Activated B cell treated with CpG ODN at 0.5 μM for 24 hours (primary cell): Measurements from ENCODE around the gene CASTOR1. TPM values are rescaled to one million over a fixed set of nuclear protein-coding genes. Genes with fewer than 3 reads are reported as not detected.

Experiments
- ATAC-seq: fragments of 200-7000 bp; cut with Tn5 transposase; one replicate; pipeline ENCODE4 v1.10.0; 2021; ENCODE audit warnings: low read depth, mild to moderate bottlenecking, moderate library complexity
- CTCF ChIA-PET: fragments of 350-600 bp; sonication (Branson Sonifier 250); formaldehyde crosslinking; loops from one replicate; lab custom pipeline; 2021; ENCODE audit warnings: antibody characterized with exemption; lab: Charles Lee
- POLR2A ChIA-PET: fragments of 350-600 bp; sonication (Branson Sonifier 250); formaldehyde crosslinking; loops from one replicate; lab custom pipeline; 2021; ENCODE audit warnings: antibody characterized with exemption; lab: Charles Lee
- DNase-seq: peaks from one replicate; pipeline ENCODE4 v3.0.0; 2022
- H3K27ac Mint-ChIP-seq: one replicate; pipeline ENCODE4 v1.8.0; 2020; ENCODE audit warnings: mixed read lengths
- H3K27me3 Mint-ChIP-seq: one replicate; pipeline ENCODE4 v1.8.0; 2021; ENCODE audit warnings: mixed read lengths
- H3K36me3 Mint-ChIP-seq: one replicate; pipeline ENCODE4 v1.8.0; 2021; ENCODE audit warnings: low read depth, mixed read lengths
- H3K4me1 Mint-ChIP-seq: one replicate; pipeline ENCODE4 v1.8.0; 2021; ENCODE audit warnings: mixed read lengths
- H3K4me3 Mint-ChIP-seq: one replicate; pipeline ENCODE4 v1.8.0; 2020; ENCODE audit warnings: mild to moderate bottlenecking, mixed read lengths
- H3K9me3 Mint-ChIP-seq: one replicate; pipeline ENCODE4 v1.8.0; 2020; ENCODE audit warnings: mixed read lengths
- intact Hi-C: fragments of 100-400 bp; cut with micrococcal nuclease; formaldehyde crosslinking; loops from one replicate; pipeline ENCODE4 v1.15.1; 2024
- total RNA-seq: library from RNA; stranded (reverse); gene quantifications from 2 replicates; pipeline ENCODE4 v1.2.3, GENCODE V29; 2022
- TF ChIP-seq, protein P1 (sequence below): fragments of 200-600 bp; IDR thresholded peaks from one replicate; pipeline ENCODE4 v1.8.0; 2022; ENCODE audit warnings: antibody characterized with exemption, mild to moderate bottlenecking

CASTOR1 gene
- total RNA-seq, 1 donor from 2014 or later = 2.4 TPM

GRCh38 chr22:30297276-30297990 is 8.1 kb upstream of the CASTOR1 start:
- ChIA-PET CTCF (interaction anchor here (0.8 kb wide), 1 partner anchor 10 kb away, joined by 3 read pairs; no protein-coding TSS in a partner anchor), POLR2A (no interaction called here)
- ATAC-seq (no peak), DNase-seq (no peak)
- Mint-ChIP-seq H3K4me3 (no peak overlapping the region), H3K9me3 (no peaks in the 10 kb centered on the region), H3K27ac (peak overlapping the region; percentile 12), H3K27me3 (no peaks in the 10 kb centered on the region), H3K36me3 (peaks cover 68% of the 10 kb centered on the region), H3K4me1 (peaks cover 33% of the 10 kb centered on the region)
- intact Hi-C loops = no loop called here
- TF ChIP-seq, protein P1, sequence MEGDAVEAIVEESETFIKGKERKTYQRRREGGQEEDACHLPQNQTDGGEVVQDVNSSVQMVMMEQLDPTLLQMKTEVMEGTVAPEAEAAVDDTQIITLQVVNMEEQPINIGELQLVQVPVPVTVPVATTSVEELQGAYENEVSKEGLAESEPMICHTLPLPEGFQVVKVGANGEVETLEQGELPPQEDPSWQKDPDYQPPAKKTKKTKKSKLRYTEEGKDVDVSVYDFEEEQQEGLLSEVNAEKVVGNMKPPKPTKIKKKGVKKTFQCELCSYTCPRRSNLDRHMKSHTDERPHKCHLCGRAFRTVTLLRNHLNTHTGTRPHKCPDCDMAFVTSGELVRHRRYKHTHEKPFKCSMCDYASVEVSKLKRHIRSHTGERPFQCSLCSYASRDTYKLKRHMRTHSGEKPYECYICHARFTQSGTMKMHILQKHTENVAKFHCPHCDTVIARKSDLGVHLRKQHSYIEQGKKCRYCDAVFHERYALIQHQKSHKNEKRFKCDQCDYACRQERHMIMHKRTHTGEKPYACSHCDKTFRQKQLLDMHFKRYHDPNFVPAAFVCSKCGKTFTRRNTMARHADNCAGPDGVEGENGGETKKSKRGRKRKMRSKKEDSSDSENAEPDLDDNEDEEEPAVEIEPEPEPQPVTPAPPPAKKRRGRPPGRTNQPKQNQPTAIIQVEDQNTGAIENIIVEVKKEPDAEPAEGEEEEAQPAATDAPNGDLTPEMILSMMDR = no peak

GRCh38 chr22:30296833-30297232 is 7.5 kb upstream of the CASTOR1 start:
- DNase-seq (no peak), ATAC-seq (no peak)
- H3K27me3 Mint-ChIP-seq = no peaks in the 10 kb centered on the region
- no peak overlapping the region for H3K4me3 Mint-ChIP-seq
- TF ChIP-seq, protein P1 = no peak
- peaks cover 28% of the 10 kb centered on the region for H3K4me1 Mint-ChIP-seq
- intact Hi-C loops = no loop called here
- H3K27ac Mint-ChIP-seq = no peak overlapping the region
- CTCF ChIA-PET = interaction anchor here (1.3 kb wide), 1 partner anchor 9 kb away, joined by 6 read pairs; no protein-coding TSS in a partner anchor
- POLR2A ChIA-PET = no interaction called here
- H3K36me3 Mint-ChIP-seq = peaks cover 71% of the 10 kb centered on the region
- H3K9me3 Mint-ChIP-seq = no peaks in the 10 kb centered on the region

DNA sequence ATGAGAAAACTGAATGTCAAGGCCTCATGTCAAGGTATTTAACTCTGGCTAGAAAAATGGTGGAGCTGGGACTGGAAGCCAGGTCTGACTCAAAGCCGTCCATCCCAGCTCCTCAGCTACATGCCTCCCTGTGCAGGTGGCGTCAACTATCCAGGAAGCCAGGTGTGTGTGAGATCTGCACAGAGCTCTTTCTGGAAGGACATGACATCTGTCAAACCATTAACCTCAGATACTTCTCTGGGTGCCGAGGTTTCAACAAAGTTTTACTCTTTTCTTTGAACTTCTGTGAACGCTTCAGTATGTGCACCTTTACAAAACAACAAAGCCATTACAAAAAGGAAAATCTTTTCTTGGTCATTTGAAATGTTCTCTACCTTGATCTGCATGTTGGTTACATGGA is 7.0 kb upstream of the CASTOR1 start:
- TF ChIP-seq, protein P1 = no peak
- intact Hi-C loops = no loop called here
- Mint-ChIP-seq H3K27me3 (no peaks in the 10 kb centered on the region), H3K4me1 (peaks cover 27% of the 10 kb centered on the region), H3K9me3 (no peaks in the 10 kb centered on the region), H3K4me3 (no peak overlapping the region), H3K27ac (no peak overlapping the region), H3K36me3 (peaks cover 70% of the 10 kb centered on the region)
- POLR2A ChIA-PET = interaction anchor here (1.2 kb wide), 1 partner anchor 14 kb away, joined by 3 read pairs; no protein-coding TSS in a partner anchor
- CTCF ChIA-PET = interaction anchor here (1.3 to 1.4 kb wide), 2 partner anchors 8 to 92 kb away, joined by 4 to 6 read pairs; no protein-coding TSS in a partner anchor
- DNase-seq (no peak), ATAC-seq (no peak)

- TF ChIP-seq, protein P1 = no peak
- Mint-ChIP-seq H3K9me3 (no peaks in the 10 kb centered on the region), H3K36me3 (peaks cover 64% of the 10 kb centered on the region), H3K4me3 (no peak overlapping the region), H3K4me1 (peaks cover 24% of the 10 kb centered on the region), H3K27me3 (no peaks in the 10 kb centered on the region), H3K27ac (no peak overlapping the region)
- no peak for DNase-seq
- no peak for ATAC-seq
- POLR2A ChIA-PET = interaction anchor here (1.2 kb wide), 1 partner anchor 15 kb away, joined by 3 read pairs; no protein-coding TSS in a partner anchor
- intact Hi-C loops = no loop called here
- CTCF ChIA-PET = interaction anchor here (1.3 to 1.4 kb wide), 2 partner anchors 8 to 92 kb away, joined by 4 to 6 read pairs; no protein-coding TSS in a partner anchor
These were observed 6.3 kb upstream of the CASTOR1 start for GRCh38 chr22:30295576-30295975.

DNA sequence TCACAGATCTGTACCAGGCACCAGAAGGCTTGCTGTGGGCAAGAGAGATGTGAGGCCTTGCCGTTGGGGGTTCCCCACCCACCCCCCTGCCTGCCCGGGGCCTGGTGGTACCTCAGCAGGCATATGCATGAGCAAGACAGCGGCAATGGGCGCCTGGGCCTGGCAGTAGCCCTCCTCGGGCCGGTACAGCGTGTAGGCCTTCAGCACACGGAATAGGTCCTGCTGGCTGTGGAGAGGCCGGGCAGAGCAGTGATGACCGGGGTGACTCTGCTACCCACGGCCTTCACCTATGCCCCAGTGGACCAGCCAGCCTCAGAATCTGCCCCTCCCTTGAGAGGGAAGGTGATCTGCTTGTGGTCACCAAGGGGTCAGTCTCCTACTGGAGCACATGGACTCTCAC is 5.5 kb upstream of the CASTOR1 start:
- Mint-ChIP-seq H3K9me3 (no peaks in the 10 kb centered on the region), H3K36me3 (peaks cover 64% of the 10 kb centered on the region), H3K4me1 (peaks cover 27% of the 10 kb centered on the region), H3K27me3 (no peaks in the 10 kb centered on the region), H3K27ac (no peak overlapping the region), H3K4me3 (no peak overlapping the region)
- CTCF ChIA-PET = interaction anchor here (1.4 kb wide), 1 partner anchor 93 kb away, joined by 4 read pairs; no protein-coding TSS in a partner anchor
- intact Hi-C loops = no loop called here
- TF ChIP-seq, protein P1 = no peak
- DNase-seq = no peak
- no peak for ATAC-seq
- POLR2A ChIA-PET = interaction anchor here (7.6 kb wide), 1 partner anchor 11 kb away, joined by 131 read pairs; no protein-coding TSS in a partner anchor
